Mucosa of stomach (tissue), 1 donor: ENCODE data around the gene SLC16A1.
A peak's percentile ranks its signal among the peaks of the same experiment; 100 is the strongest.
"Not testable (repeated sequence)": the region's sequence is repeated elsewhere in the genome, so short reads cannot be mapped to it uniquely, and the experiment has no call there.

Experiments used
- H3K27me3 ChIP-seq: one replicate; pipeline ENCODE4 v1.7.0; 2013; ENCODE audit warnings: mild to moderate bottlenecking, low read length; ENCODE audit not compliant: control insufficient read depth, insufficient read depth
- H3K36me3 ChIP-seq: one replicate; pipeline ENCODE4 v1.7.0; 2013; ENCODE audit warnings: low read length; ENCODE audit not compliant: control insufficient read depth, insufficient read depth
- H3K4me1 ChIP-seq: one replicate; pipeline ENCODE4 v1.7.0; 2013; ENCODE audit warnings: mild to moderate bottlenecking, low read length; ENCODE audit not compliant: control insufficient read depth, insufficient read depth
- H3K4me3 ChIP-seq: one replicate; pipeline ENCODE4 v1.7.0; 2013; ENCODE audit warnings: low read length
- H3K9ac ChIP-seq: one replicate; pipeline ENCODE4 v1.7.0; 2013; ENCODE audit warnings: mild to moderate bottlenecking, low read length, moderate library complexity
- H3K9me3 ChIP-seq: one replicate; pipeline ENCODE4 v1.7.0; 2013; ENCODE audit warnings: mild to moderate bottlenecking, low read length, moderate library complexity; ENCODE audit not compliant: control insufficient read depth
- donor health status: Pancreatic carcinoma.

The SLC16A1 gene

GRCh38 chr1:112906150-112906698 lies 49.8 kb downstream of the SLC16A1 start:
- no peaks in the 10 kb centered on the region for H3K9me3 ChIP-seq
- H3K4me1 ChIP-seq: peaks cover 30% of the 10 kb centered on the region
- H3K4me3 ChIP-seq: no peak overlapping the region
- no peak overlapping the region for H3K9ac ChIP-seq
- H3K27me3 ChIP-seq: no peaks in the 10 kb centered on the region
- H3K36me3 ChIP-seq: no peaks in the 10 kb centered on the region

GRCh38 chr1:112905395-112906149 lies 50.4 kb downstream of the SLC16A1 start:
- no peaks in the 10 kb centered on the region for H3K9me3 ChIP-seq
- no peaks in the 10 kb centered on the region for H3K27me3 ChIP-seq
- peaks cover 33% of the 10 kb centered on the region for H3K4me1 ChIP-seq
- H3K36me3 ChIP-seq: no peaks in the 10 kb centered on the region
- no peak overlapping the region for H3K4me3 ChIP-seq
- peak overlapping the region; percentile 41 for H3K9ac ChIP-seq

GRCh38 chr1:112904831-112905261 lies 51.1 kb downstream of the SLC16A1 start:
- Histone ChIP-seq H3K4me1 (peaks cover 34% of the 10 kb centered on the region), H3K9me3 (no peaks in the 10 kb centered on the region), H3K9ac (no peak overlapping the region), H3K4me3 (no peak overlapping the region), H3K27me3 (no peaks in the 10 kb centered on the region), H3K36me3 (no peaks in the 10 kb centered on the region)

- H3K4me3 ChIP-seq: no peak overlapping the region
- no peak overlapping the region for H3K9ac ChIP-seq
- peaks cover 38% of the 10 kb centered on the region for H3K4me1 ChIP-seq
- H3K36me3 ChIP-seq: no peaks in the 10 kb centered on the region
- no peaks in the 10 kb centered on the region for H3K27me3 ChIP-seq
- no peaks in the 10 kb centered on the region for H3K9me3 ChIP-seq
Measured at GRCh38 chr1:112904071-112904830, 51.7 kb downstream of the SLC16A1 start.

- Histone ChIP-seq H3K9me3 (no peaks in the 10 kb centered on the region), H3K27me3 (no peaks in the 10 kb centered on the region), H3K4me3 (no peak overlapping the region), H3K4me1 (peaks cover 38% of the 10 kb centered on the region), H3K36me3 (no peaks in the 10 kb centered on the region), H3K9ac (no peak overlapping the region)
Measured at GRCh38 chr1:112902221-112902620, 53.8 kb downstream of the SLC16A1 start.

GRCh38 chr1:112901387-112901786 lies 54.6 kb downstream of the SLC16A1 start:
- H3K9me3 ChIP-seq: no peaks in the 10 kb centered on the region
- H3K36me3 ChIP-seq: no peaks in the 10 kb centered on the region
- H3K9ac ChIP-seq: no peak overlapping the region
- H3K4me1 ChIP-seq: peaks cover 38% of the 10 kb centered on the region
- H3K4me3 ChIP-seq: no peak overlapping the region
- H3K27me3 ChIP-seq: no peaks in the 10 kb centered on the region

- no peaks in the 10 kb centered on the region for H3K27me3 ChIP-seq
- H3K9ac ChIP-seq: no peak overlapping the region
- no peak overlapping the region for H3K4me3 ChIP-seq
Measured at GRCh38 chr1:112896783-112897182, 59.2 kb downstream of the SLC16A1 start.

GRCh38 chr1:112894561-112895011 lies 61.4 kb downstream of the SLC16A1 start:
- no peaks in the 10 kb centered on the region for H3K9me3 ChIP-seq
- no peak overlapping the region for H3K4me3 ChIP-seq
- no peak overlapping the region for H3K9ac ChIP-seq
- H3K4me1 ChIP-seq: peaks cover 2% of the 10 kb centered on the region
- H3K36me3 ChIP-seq: no peaks in the 10 kb centered on the region
- H3K27me3 ChIP-seq: no peaks in the 10 kb centered on the region

More at GRCh38 chr1:112896783-112897182, 59.2 kb downstream of the SLC16A1 start:
- H3K9me3 ChIP-seq: no peaks in the 10 kb centered on the region
- H3K36me3 ChIP-seq: no peaks in the 10 kb centered on the region
- peaks cover 12% of the 10 kb centered on the region for H3K4me1 ChIP-seq

- no peaks in the 10 kb centered on the region for H3K36me3 ChIP-seq
- H3K9ac ChIP-seq: no peak overlapping the region
- H3K4me1 ChIP-seq: no peaks in the 10 kb centered on the region
- no peaks in the 10 kb centered on the region for H3K27me3 ChIP-seq
- no peak overlapping the region for H3K4me3 ChIP-seq
- no peaks in the 10 kb centered on the region for H3K9me3 ChIP-seq
Measured at GRCh38 chr1:112894010-112894292, 62.0 kb downstream of the SLC16A1 start.

- no peaks in the 10 kb centered on the region for H3K36me3 ChIP-seq
- H3K9me3 ChIP-seq: no peaks in the 10 kb centered on the region
Measured at GRCh38 chr1:112893288-112894009, 62.5 kb downstream of the SLC16A1 start.

GRCh38 chr1:112889906-112890305 lies 66.1 kb downstream of the SLC16A1 start:
- H3K4me3 ChIP-seq, H3K9me3 ChIP-seq, H3K27me3 ChIP-seq, H3K36me3 ChIP-seq, H3K9ac ChIP-seq: not testable (repeated sequence)
- H3K4me1 ChIP-seq: peaks cover 22% of the 10 kb centered on the region

More at GRCh38 chr1:112893288-112894009, 62.5 kb downstream of the SLC16A1 start:
- H3K27me3 ChIP-seq: no peaks in the 10 kb centered on the region
- H3K9ac ChIP-seq: no peak overlapping the region
- no peak overlapping the region for H3K4me3 ChIP-seq
- H3K4me1 ChIP-seq: no peaks in the 10 kb centered on the region
